Measurements from ENCODE around the gene CAPG.

CAPG gene

DNA sequence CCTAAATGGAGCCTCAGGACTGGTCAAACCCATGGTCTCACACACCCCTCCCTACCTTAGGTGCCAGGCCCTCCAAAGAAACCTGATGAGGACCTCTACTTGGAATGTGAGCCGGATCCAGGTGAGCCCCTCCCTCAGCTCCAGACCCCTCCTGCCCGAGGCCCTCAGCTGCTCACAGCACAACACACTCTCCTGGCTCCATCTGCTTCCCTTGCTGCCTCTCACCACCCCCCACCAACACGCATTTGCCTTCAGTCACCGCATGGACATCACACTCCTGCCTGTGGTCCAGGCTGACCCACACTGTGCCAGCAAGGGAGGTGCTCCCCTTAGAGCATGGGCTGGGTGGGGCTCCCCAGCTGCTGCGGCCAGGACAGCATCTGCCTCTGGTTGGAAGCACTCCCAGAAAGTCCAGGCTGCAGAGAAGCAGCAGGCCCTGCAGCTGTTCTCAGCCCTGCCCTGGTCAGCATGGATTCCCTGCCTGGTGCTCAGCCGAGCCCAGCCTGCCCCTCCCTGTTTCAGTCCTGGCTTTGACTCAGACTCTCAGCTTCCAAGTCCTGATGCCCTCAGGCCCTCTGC, 23.4 kb upstream of the CAPG start:
- Histone ChIP-seq H4K20me1 (ENCODE audit: insufficient read depth, low read length, poor library complexity, severe bottlenecking) (no peaks in the 10 kb centered on the region), H3K36me3 (ENCODE audit: insufficient read depth, low read length) (no peaks in the 10 kb centered on the region), H3K9me3 (ENCODE audit: insufficient read depth, low read depth, low read length) (no peaks in the 10 kb centered on the region), H3K79me2 (ENCODE audit: insufficient read depth, low read length) (no peaks in the 10 kb centered on the region), H3K9me2 (replicated peaks; ENCODE audit: low read depth, low read length) (no peaks in the 10 kb centered on the region), H3K4me3 (ENCODE audit: low read length, poor library complexity, severe bottlenecking) (no peak overlapping the region), H3K4me2 (ENCODE audit: low read depth, low read length, poor library complexity, severe bottlenecking) (no peak overlapping the region), H3K27me3 (ENCODE audit: insufficient read depth, low read length, poor library complexity, severe bottlenecking) (no peaks in the 10 kb centered on the region), H2AFZ (ENCODE audit: low read length) (no peak overlapping the region), H3K4me1 (ENCODE audit: insufficient read depth, low read length, poor library complexity, severe bottlenecking) (peaks cover 25% of the 10 kb centered on the region), H3K9ac (ENCODE audit: low read depth, low read length, poor library complexity, severe bottlenecking) (no peak overlapping the region), H3F3A (ENCODE audit: low read depth) (no peaks in the 10 kb centered on the region)
- TF ChIP-seq EZH2phosphoT487 (IDR thresholded peaks at IDR 0.05; ENCODE audit: borderline replicate concordance) = no peak
- TF ChIP-seq, protein P1, sequence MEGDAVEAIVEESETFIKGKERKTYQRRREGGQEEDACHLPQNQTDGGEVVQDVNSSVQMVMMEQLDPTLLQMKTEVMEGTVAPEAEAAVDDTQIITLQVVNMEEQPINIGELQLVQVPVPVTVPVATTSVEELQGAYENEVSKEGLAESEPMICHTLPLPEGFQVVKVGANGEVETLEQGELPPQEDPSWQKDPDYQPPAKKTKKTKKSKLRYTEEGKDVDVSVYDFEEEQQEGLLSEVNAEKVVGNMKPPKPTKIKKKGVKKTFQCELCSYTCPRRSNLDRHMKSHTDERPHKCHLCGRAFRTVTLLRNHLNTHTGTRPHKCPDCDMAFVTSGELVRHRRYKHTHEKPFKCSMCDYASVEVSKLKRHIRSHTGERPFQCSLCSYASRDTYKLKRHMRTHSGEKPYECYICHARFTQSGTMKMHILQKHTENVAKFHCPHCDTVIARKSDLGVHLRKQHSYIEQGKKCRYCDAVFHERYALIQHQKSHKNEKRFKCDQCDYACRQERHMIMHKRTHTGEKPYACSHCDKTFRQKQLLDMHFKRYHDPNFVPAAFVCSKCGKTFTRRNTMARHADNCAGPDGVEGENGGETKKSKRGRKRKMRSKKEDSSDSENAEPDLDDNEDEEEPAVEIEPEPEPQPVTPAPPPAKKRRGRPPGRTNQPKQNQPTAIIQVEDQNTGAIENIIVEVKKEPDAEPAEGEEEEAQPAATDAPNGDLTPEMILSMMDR (conservative IDR thresholded peaks at IDR 0.05; ENCODE audit: low read length) = no peak

DNA sequence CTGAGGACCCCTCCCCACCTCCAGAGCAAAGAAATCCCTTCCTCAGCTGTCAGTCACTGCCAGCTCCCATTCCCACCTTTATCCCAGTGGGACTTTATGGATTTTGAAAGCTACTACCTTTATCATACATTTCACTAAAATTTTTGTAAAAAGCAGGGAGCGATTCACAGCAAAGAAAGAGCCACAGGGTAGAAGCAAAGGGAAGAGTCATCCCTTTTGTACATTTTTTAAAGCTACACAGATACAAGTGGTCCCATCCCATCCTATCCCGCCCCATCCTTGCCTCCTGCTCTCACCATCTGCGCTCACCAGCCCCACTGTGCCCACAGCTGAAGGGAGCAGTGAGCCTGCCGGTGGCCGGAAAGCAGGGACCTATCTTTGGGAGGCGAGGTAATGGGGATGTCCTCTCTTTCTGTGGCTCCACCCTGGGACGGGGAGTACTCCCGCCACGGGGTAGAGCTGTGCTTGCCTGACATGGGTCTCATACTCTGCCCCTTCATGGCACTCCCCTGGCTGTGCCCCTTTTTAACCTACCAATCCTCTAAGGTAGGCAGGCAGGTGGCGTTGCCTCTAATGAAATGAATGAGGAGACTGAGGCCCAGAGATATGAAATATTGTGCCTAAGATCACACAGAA, 21.5 kb upstream of the CAPG start:
- Histone ChIP-seq H2AFZ (ENCODE audit: low read length) (no peak overlapping the region), H3K4me2 (ENCODE audit: low read depth, low read length, poor library complexity, severe bottlenecking) (no peak overlapping the region), H3K36me3 (ENCODE audit: insufficient read depth, low read length) (no peaks in the 10 kb centered on the region), H3K9ac (ENCODE audit: low read depth, low read length, poor library complexity, severe bottlenecking) (no peak overlapping the region), H3K4me1 (ENCODE audit: insufficient read depth, low read length, poor library complexity, severe bottlenecking) (peaks cover 27% of the 10 kb centered on the region), H3K79me2 (ENCODE audit: insufficient read depth, low read length) (no peaks in the 10 kb centered on the region), H3K9me2 (replicated peaks; ENCODE audit: low read depth, low read length) (no peaks in the 10 kb centered on the region), H3K9me3 (ENCODE audit: insufficient read depth, low read depth, low read length) (no peaks in the 10 kb centered on the region), H3K4me3 (ENCODE audit: low read length, poor library complexity, severe bottlenecking) (no peak overlapping the region), H3F3A (ENCODE audit: low read depth) (no peaks in the 10 kb centered on the region), H4K20me1 (ENCODE audit: insufficient read depth, low read length, poor library complexity, severe bottlenecking) (no peaks in the 10 kb centered on the region), H3K27me3 (ENCODE audit: insufficient read depth, low read length, poor library complexity, severe bottlenecking) (no peaks in the 10 kb centered on the region)
- no peak for TF ChIP-seq EZH2phosphoT487 (IDR thresholded peaks at IDR 0.05; ENCODE audit: borderline replicate concordance)
- TF ChIP-seq, protein P1 (conservative IDR thresholded peaks at IDR 0.05; ENCODE audit: low read length) = no peak

DNA sequence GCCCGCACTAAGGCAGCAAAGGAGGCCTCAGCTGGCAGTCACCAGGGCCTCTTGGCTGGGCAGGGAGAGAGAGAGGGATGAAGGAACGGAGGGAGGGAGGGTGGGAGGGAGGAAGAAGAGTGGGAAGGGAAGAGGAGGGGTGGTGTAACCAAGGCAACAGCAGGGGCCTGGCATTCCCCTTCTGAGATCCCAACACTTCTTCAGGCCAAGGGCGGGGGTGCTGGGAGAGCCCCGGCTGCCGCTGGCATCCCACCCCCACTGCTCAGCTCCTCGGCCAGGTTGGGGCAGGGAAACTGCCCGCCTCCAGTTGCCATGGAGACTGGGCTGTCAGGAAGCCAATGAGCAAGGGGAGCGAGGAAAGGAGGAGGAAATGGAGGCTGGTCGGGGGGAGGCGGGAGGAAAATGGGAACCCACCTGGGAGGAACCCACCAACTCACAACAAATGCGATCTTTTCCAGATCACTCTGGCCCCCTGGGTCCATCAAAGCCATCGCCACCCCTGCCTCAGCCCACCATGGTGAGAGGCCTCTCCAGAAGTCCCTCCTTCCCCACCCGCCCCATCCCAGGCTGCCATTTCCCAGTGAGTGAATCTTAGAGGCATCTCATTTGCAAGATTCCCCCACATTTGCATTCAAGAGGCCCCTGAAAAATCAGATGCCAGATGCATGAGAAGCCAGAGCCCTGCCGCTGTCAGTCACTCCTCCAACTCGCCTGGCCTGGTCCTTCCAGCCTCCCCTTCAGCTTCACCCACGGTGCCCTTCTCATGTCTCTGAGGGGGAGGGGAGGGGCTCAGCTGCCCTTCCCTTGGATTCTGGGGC, 20.8 kb upstream of the CAPG start:
- H3K4me2 ChIP-seq (ENCODE audit: low read depth, low read length, poor library complexity, severe bottlenecking) = no peak overlapping the region
- no peak overlapping the region for H3K9ac ChIP-seq (ENCODE audit: low read depth, low read length, poor library complexity, severe bottlenecking)
- H3F3A ChIP-seq (ENCODE audit: low read depth) = no peaks in the 10 kb centered on the region
- no peaks in the 10 kb centered on the region for H3K9me2 ChIP-seq (replicated peaks; ENCODE audit: low read depth, low read length)
- H4K20me1 ChIP-seq (ENCODE audit: insufficient read depth, low read length, poor library complexity, severe bottlenecking) = no peaks in the 10 kb centered on the region
- no peak for TF ChIP-seq EZH2phosphoT487 (IDR thresholded peaks at IDR 0.05; ENCODE audit: borderline replicate concordance)
- H3K4me1 ChIP-seq (ENCODE audit: insufficient read depth, low read length, poor library complexity, severe bottlenecking) = peaks cover 27% of the 10 kb centered on the region
- no peaks in the 10 kb centered on the region for H3K9me3 ChIP-seq (ENCODE audit: insufficient read depth, low read depth, low read length)
- H2AFZ ChIP-seq (ENCODE audit: low read length) = no peak overlapping the region
- no peak overlapping the region for H3K4me3 ChIP-seq (ENCODE audit: low read length, poor library complexity, severe bottlenecking)
- no peaks in the 10 kb centered on the region for H3K79me2 ChIP-seq (ENCODE audit: insufficient read depth, low read length)
- H3K27me3 ChIP-seq (ENCODE audit: insufficient read depth, low read length, poor library complexity, severe bottlenecking) = no peaks in the 10 kb centered on the region
- no peaks in the 10 kb centered on the region for H3K36me3 ChIP-seq (ENCODE audit: insufficient read depth, low read length)

All from Loucy (cell line).